Memory B cell (primary cell): ENCODE measurements around the gene ACRBP.

Experiments
- ATAC-seq: fragments of 150-1000 bp; cut with Tn5 transposase; 2 replicates; pipeline ENCODE4 v1.10.0; 2021; ENCODE audit warnings: low read depth, mild to moderate bottlenecking, moderate library complexity
- DNase-seq, 2 donors: peaks; one replicate each; pipeline ENCODE4 v3.0.0; 2022; ENCODE audit warnings: low spot score in 2 of 2
- H3K27ac Mint-ChIP-seq: one replicate; pipeline ENCODE4 v1.8.0; 2022; ENCODE audit warnings: mild to moderate bottlenecking, moderate library complexity, mixed read lengths
- H3K27me3 Mint-ChIP-seq: one replicate; pipeline ENCODE4 v1.8.0; 2022; ENCODE audit warnings: mixed read lengths
- H3K36me3 Mint-ChIP-seq: one replicate; pipeline ENCODE4 v1.8.0; 2022; ENCODE audit warnings: mild to moderate bottlenecking, mixed read lengths
- H3K4me1 Mint-ChIP-seq: one replicate; pipeline ENCODE4 v1.8.0; 2022; ENCODE audit warnings: mixed read lengths
- H3K4me3 Mint-ChIP-seq: one replicate; pipeline ENCODE4 v1.8.0; 2022; ENCODE audit warnings: mild to moderate bottlenecking, moderate library complexity, mixed read lengths
- H3K9me3 Mint-ChIP-seq: one replicate; pipeline ENCODE4 v1.8.0; 2022; ENCODE audit warnings: mixed read lengths

ACRBP gene

DNA sequence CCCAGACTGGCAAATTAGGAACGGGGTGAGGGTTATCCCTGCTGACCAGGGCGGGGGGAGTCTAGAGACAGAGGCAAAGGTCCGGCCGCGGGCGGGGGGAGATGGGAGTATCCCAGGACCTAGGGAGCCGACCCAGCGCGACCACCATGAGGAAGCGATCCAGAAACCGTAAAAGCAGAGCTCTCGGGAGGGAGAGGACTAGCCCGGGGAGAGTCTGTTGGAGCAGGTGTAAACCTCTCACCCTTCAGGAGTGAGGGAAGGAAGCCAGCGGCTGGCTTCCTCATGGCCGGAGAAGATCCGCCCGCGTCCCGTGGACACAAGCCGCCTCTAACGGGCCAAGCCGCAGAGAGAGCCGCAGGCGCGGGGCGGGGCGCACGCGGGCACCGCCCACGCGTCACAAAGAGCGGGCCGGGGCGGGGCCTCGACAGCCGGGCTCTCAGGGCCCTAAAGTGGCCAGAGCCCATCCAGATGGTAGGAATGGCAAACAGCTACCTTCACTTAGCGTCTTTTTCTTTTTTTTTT lies at the start of gene ACRBP:
TSS of gene ACRBP (minus strand) at position 350 of the 522 bp plus-strand sequence. CDS start at position 284, 66 bp downstream.
- no peaks in the 10 kb centered on the region for H3K27me3 Mint-ChIP-seq
- peaks cover 17% of the 10 kb centered on the region for H3K36me3 Mint-ChIP-seq
- H3K4me3 Mint-ChIP-seq: peak within 1 kb of the TSS; percentile 94
- no peaks in the 10 kb centered on the region for H3K9me3 Mint-ChIP-seq
- ATAC-seq (peak; percentile 81), DNase-seq (peak in 1 of 2 donors; percentile 46)
- H3K4me1 Mint-ChIP-seq: peaks cover 31% of the 10 kb centered on the region
- H3K27ac Mint-ChIP-seq: peak within 1 kb of the TSS; percentile 83

DNA sequence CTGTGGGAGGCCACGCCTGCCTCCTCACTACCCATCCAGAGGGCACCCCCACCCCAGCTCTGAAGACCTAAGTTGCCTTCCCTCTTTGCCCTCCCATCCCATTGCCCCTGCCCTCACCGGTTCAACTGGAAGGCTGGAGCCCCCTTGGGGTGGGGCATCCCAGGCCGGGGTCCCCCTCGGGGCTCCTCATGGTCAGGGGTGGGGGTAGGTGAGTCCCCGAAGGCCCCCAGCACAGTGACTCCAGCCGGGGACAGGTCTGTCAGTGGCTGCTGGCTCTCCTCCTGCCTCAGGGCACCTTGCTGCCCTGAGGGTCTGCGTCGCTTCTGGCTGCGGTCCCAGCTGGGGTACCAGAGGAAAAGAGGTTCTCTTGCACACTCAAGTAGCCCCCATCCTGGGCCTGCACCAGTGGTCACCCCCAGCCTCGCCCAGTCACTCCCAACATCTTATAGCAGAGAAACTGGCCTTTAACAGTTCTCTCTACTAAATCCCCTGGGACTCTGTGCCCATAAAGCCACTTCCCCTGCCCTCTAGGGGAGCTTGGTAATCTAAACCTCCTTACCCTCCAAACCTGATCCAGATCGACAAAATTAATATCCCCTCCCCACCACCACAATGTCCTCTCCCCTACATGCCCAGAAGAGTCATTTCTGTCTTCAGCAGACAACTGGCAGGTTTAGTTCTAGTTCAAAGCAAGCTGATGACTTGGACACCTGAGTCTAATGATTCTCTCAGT lies 48.2 kb upstream of the ACRBP start:
- Mint-ChIP-seq H3K36me3 (peaks cover 3% of the 10 kb centered on the region), H3K27ac (no peak overlapping the region), H3K4me3 (no peak overlapping the region), H3K4me1 (peaks cover 35% of the 10 kb centered on the region), H3K9me3 (no peaks in the 10 kb centered on the region), H3K27me3 (peaks cover 9% of the 10 kb centered on the region)
- no peak for ATAC-seq
- no peak for DNase-seq

DNA sequence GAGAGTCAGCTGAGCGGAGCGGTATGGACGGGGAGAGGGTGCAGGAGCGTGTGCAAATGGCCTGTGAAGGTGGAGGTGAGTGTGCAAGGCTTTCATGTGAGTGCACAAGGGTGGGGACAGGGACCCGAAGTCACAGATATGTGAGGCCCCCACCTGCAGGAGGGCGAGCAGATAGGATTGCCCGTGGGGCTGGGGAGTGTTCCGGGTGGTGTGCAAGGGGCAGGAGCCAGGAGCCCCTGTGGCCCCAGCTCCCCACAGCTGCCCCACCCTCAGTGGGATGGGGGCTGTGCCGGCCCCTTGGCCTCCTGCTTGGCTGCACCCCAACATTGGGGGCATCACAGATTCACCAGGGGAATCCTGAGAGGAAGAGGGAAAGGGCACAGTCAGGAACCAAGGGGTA lies 47.5 kb upstream of the ACRBP start:
- H3K36me3 Mint-ChIP-seq: peaks cover 3% of the 10 kb centered on the region

GRCh38 chr12:6693832-6694355 lies 46.7 kb upstream of the ACRBP start:
- Mint-ChIP-seq H3K9me3 (no peaks in the 10 kb centered on the region), H3K4me1 (peaks cover 33% of the 10 kb centered on the region), H3K4me3 (no peak overlapping the region), H3K36me3 (peaks cover 1% of the 10 kb centered on the region), H3K27ac (no peak overlapping the region), H3K27me3 (peaks cover 3% of the 10 kb centered on the region)
- ATAC-seq (no peak), DNase-seq (no peak)

More for the DNA sequence above, 47.5 kb upstream of the ACRBP start:
- Mint-ChIP-seq H3K27me3 (peaks cover 9% of the 10 kb centered on the region), H3K27ac (no peak overlapping the region), H3K9me3 (no peaks in the 10 kb centered on the region), H3K4me1 (peaks cover 39% of the 10 kb centered on the region), H3K4me3 (no peak overlapping the region)
- ATAC-seq (no peak), DNase-seq (no peak)

- H3K36me3 Mint-ChIP-seq: peaks cover 1% of the 10 kb centered on the region
Observed at GRCh38 chr12:6692888-6693287, 45.7 kb upstream of the ACRBP start.

GRCh38 chr12:6691473-6691872 lies 44.2 kb upstream of the ACRBP start:
- DNase-seq (no peak), ATAC-seq (no peak)
- Mint-ChIP-seq H3K27me3 (no peaks in the 10 kb centered on the region), H3K36me3 (peaks cover 6% of the 10 kb centered on the region), H3K27ac (no peak overlapping the region), H3K4me1 (peaks cover 43% of the 10 kb centered on the region), H3K9me3 (no peaks in the 10 kb centered on the region), H3K4me3 (no peak overlapping the region)

More at GRCh38 chr12:6692888-6693287, 45.7 kb upstream of the ACRBP start:
- Mint-ChIP-seq H3K9me3 (no peaks in the 10 kb centered on the region), H3K4me1 (peaks cover 39% of the 10 kb centered on the region), H3K27ac (no peak overlapping the region), H3K4me3 (no peak overlapping the region), H3K27me3 (no peaks in the 10 kb centered on the region)
- no peak for ATAC-seq
- no peak for DNase-seq

- peaks cover 38% of the 10 kb centered on the region for H3K4me1 Mint-ChIP-seq
- peak within 1 kb of the TSS; percentile 94 for H3K27ac Mint-ChIP-seq
Observed at GRCh38 chr12:6688999-6689882, 42.0 kb upstream of the ACRBP start, which contains the start of gene ZNF384. Gene ZNF384, minus strand, starts transcription at chr12:6689375. Its CDS starts 9,855 bp downstream, at chr12:6679520.

GRCh38 chr12:6688543-6688998 lies 41.3 kb upstream of the ACRBP start:
- Mint-ChIP-seq H3K27me3 (no peaks in the 10 kb centered on the region), H3K4me3 (peak overlapping the region; percentile 93), H3K9me3 (no peaks in the 10 kb centered on the region), H3K27ac (peak overlapping the region; percentile 94), H3K36me3 (peaks cover 8% of the 10 kb centered on the region), H3K4me1 (peaks cover 38% of the 10 kb centered on the region)
- no peak for ATAC-seq
- peak; percentile 26 to 49 for DNase-seq

More at GRCh38 chr12:6688999-6689882, 42.0 kb upstream of the ACRBP start, which contains the start of gene ZNF384:
- peak within 1 kb of the TSS; percentile 93 for H3K4me3 Mint-ChIP-seq
- ATAC-seq: peak; percentile 83
- DNase-seq: peak; percentile 83 to 91
- no peaks in the 10 kb centered on the region for H3K9me3 Mint-ChIP-seq
- H3K36me3 Mint-ChIP-seq: peaks cover 8% of the 10 kb centered on the region
- H3K27me3 Mint-ChIP-seq: no peaks in the 10 kb centered on the region

DNA sequence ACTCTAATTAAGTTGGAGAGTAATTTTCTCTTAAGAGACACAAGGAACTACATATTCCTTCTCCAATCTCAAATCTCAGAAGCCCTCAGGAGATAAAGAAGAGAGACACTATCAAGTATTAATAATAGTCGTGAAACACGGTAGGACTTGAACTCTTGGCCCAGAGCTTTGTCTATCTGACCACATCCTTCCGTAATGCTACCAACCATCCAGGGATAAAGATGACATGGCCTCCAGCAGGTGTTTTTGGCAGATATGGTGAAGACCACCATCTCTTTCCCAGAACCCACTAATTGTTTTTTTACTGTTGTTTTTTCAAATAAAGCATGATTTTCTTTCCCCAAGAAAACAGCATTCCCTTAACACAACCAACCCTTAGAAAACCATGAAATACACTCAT lies 38.6 kb upstream of the ACRBP start:
- H3K9me3 Mint-ChIP-seq: no peaks in the 10 kb centered on the region
- H3K36me3 Mint-ChIP-seq: peaks cover 13% of the 10 kb centered on the region
- no peak for ATAC-seq
- H3K27me3 Mint-ChIP-seq: no peaks in the 10 kb centered on the region
- no peak overlapping the region for H3K4me3 Mint-ChIP-seq
- H3K4me1 Mint-ChIP-seq: peaks cover 46% of the 10 kb centered on the region
- H3K27ac Mint-ChIP-seq: no peak overlapping the region
- no peak for DNase-seq

- DNase-seq (peak in 1 of 2 donors; percentile 52), ATAC-seq (no peak)
- no peaks in the 10 kb centered on the region for H3K9me3 Mint-ChIP-seq
- peaks cover 13% of the 10 kb centered on the region for H3K36me3 Mint-ChIP-seq
- H3K27me3 Mint-ChIP-seq: no peaks in the 10 kb centered on the region
- H3K4me3 Mint-ChIP-seq: no peak overlapping the region
- H3K4me1 Mint-ChIP-seq: peaks cover 40% of the 10 kb centered on the region
- H3K27ac Mint-ChIP-seq: no peak overlapping the region
Observed at GRCh38 chr12:6684609-6685008, 37.4 kb upstream of the ACRBP start.

DNA sequence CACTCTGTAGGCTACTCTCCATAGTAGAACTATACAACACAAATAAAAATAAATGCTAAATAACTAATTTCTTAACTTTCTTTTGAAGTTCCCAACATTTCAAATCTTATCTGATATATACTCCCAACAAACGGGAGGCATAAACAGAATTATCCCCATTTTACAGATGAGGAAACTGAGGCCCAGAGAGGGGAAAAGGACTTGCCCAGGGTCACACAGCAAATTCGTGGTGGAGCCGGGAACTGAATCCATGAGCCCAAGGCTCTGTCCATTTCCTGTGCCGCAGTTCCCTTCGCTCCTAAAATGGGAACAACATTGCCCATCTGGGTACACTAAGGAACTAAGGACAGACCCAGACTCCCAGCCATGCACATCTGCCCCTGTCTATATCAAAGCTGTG lies 29.7 kb upstream of the ACRBP start:
- ATAC-seq (no peak), DNase-seq (no peak)
- no peak overlapping the region for H3K27ac Mint-ChIP-seq
- H3K4me1 Mint-ChIP-seq: peaks cover 6% of the 10 kb centered on the region
- no peak overlapping the region for H3K4me3 Mint-ChIP-seq
- no peaks in the 10 kb centered on the region for H3K9me3 Mint-ChIP-seq
- no peaks in the 10 kb centered on the region for H3K27me3 Mint-ChIP-seq
- H3K36me3 Mint-ChIP-seq: peaks cover 34% of the 10 kb centered on the region

GRCh38 chr12:6672143-6672542 lies 24.9 kb upstream of the ACRBP start:
- ATAC-seq: no peak
- peaks cover 2% of the 10 kb centered on the region for H3K4me1 Mint-ChIP-seq
- H3K9me3 Mint-ChIP-seq: no peaks in the 10 kb centered on the region
- peak overlapping the region; percentile 60 for H3K27ac Mint-ChIP-seq
- H3K36me3 Mint-ChIP-seq: peaks cover 41% of the 10 kb centered on the region
- no peaks in the 10 kb centered on the region for H3K27me3 Mint-ChIP-seq
- H3K4me3 Mint-ChIP-seq: no peak overlapping the region
- DNase-seq: no peak

DNA sequence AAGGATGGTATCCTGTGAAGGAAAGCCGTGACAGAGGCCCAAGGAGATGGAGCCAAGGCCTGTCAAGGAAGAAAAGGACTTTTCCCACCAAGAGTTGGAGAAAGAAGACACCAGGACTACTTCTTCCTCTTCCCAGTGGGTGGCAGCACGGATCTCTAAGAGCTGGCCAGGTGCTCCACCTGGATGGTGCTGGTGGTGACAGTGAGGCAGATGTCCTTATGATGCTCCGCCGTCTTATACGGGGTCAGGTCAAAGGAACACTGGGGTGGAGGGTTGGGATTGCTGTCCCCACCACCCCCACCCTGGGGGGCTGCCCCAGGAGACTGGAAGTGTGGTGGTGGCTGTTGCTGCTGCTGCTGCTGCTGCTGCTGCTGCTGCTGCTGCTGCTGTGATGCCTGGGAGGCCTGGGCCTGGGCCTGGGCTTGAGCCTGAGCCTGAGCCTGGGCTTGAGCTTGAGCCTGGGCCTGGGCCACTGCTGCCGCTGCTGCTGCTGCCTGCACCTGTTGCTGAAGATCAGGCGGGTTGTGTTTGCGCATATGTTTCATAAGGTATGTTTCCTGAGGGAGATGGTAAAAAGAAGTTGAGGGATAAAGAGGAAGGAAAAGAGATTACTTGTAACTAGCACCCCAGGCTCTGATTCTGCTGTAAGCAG lies 20.5 kb upstream of the ACRBP start:
- H3K9me3 Mint-ChIP-seq: no peaks in the 10 kb centered on the region
- H3K4me1 Mint-ChIP-seq: peaks cover 3% of the 10 kb centered on the region
- H3K36me3 Mint-ChIP-seq: peaks cover 27% of the 10 kb centered on the region
- H3K27me3 Mint-ChIP-seq: no peaks in the 10 kb centered on the region
- ATAC-seq (no peak), DNase-seq (no peak)
- H3K27ac Mint-ChIP-seq: peak overlapping the region; percentile 47
- H3K4me3 Mint-ChIP-seq: no peak overlapping the region
